GM18511 (cell line): ENCODE measurements around the gene ATP7A.
"Not testable (repeated sequence)": the region's sequence is repeated elsewhere in the genome, so short reads cannot be mapped to it uniquely, and the experiment has no call there.

Experiments used
- ATAC-seq: cut with Tn5 transposase; IDR thresholded peaks from one replicate; pipeline ENCODE4 v1.9.1; 2021; ENCODE audit warnings: mild to moderate bottlenecking, moderate library complexity; ENCODE audit not compliant: unreplicated experiment

Gene ATP7A

DNA sequence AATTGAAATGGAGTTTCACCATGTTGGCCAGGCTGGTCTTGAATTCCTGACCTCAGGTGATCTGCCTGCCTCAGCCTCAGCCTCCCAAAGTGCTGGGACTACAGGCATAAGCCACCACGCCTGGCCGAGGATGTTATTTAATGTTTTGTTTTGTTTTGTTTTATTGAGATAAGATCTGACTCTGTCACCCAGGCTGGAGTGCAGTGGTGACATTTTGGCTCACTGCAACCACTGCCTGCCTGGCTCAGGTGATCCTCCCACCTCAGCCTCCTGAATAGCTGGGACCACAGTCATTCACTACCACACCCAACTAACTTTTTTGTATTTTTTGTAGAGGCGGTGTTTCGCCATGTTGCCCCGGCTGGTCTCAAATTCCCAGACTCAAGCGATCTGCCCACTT, 34.5 kb downstream of the ATP7A start:
- ATAC-seq: not testable (repeated sequence)

- ATAC-seq: no peak
Measured at GRCh38 chrX:77945910-77946545, 35.5 kb downstream of the ATP7A start.

DNA sequence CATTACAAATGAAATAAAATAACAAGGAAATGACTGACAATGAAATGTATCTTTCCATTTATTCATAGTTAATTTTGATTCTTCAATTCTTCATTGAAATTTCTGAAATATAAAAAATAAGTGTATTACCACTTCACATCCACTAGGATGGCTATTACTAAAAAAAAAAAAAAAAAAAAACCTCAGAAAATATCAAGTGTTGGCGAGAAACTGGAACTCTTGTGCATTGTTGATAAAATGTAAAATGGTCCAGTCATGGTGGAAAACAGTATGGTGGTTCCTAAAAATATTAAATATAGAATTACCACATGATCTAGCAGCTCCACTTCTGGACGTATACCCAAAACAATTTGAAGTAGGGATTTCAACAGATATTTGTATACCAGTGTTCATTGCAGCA, 36.1 kb downstream of the ATP7A start:
- ATAC-seq: no peak

GRCh38 chrX:77949840-77950239, 39.3 kb downstream of the ATP7A start:
- ATAC-seq: no peak

DNA sequence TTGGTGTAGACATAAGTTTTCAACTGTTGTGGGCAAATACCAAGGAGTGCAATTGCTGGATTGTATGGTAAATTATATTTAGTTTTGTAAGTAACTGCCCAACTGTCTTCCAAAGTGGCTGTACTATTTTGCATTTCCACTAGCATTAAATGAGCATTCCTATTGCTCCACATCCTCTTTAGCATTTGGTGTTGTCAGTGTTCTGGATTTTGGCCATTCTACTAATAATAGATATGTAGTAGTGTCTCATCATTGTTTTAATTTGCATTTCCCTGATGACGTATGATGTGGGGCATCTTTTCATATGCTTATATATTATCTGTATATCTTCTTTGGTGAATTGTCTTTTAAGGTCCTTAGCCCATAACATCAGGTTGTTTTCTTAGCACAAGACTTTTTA, 41.7 kb downstream of the ATP7A start:
- no peak for ATAC-seq

DNA sequence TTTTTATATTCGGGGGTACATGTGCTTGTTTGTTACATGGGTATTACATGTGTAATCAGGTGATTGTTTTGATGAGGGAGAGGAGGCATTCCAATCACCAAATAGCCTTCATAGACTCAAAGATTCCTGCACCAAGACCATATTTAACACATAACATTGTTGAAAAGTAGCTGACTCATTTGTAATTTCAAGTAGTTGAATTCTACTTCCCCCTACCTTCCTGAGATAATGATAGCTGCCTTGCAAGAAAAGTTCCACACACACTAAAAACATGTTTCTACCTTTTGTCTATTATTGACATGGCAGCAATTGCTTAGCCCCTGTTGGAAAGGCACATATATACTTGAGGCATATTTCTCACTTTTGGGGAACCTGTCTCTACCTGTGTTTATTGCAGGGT, 42.8 kb downstream of the ATP7A start:
- ATAC-seq: no peak

- ATAC-seq: no peak
Measured at GRCh38 chrX:77953708-77954107, 43.2 kb downstream of the ATP7A start.

DNA sequence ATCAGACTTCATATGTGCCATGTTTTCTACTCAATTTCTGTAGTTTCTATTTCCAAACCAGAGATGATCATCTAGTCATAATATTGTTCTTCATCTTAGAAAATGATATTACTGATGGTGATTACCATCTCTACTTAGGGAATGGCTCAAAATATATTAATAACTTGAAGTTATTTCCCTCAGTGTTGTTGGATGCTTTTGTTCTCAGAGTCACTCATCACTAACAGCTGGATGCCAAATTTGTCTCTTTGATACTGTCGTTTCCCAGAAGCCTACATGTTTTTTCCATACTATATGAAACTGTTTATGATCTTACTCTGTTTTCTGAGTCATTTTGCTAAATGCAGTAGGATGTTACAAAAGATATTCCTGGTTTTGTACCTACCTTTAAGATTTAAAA, 50.1 kb downstream of the ATP7A start:
- ATAC-seq: no peak

DNA sequence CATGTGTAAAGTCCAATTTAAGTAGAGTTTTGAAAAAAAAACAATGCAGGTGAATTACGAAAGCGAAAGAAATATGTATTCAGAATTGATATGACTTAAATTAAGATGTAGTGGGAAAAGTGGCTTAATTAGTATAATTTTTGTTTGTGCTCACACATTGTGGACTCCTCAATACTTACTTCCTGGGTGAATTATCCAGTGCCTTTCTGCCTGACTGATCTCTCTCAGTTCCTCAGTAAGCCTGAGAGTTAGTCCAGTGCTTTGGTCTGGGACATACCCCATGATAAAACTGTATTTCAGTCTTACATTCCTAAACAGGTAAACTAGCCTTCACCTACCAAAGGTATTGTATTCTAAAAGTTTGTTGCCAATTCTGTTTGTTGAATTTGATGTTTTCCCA, 50.6 kb downstream of the ATP7A start:
- ATAC-seq: no peak

DNA sequence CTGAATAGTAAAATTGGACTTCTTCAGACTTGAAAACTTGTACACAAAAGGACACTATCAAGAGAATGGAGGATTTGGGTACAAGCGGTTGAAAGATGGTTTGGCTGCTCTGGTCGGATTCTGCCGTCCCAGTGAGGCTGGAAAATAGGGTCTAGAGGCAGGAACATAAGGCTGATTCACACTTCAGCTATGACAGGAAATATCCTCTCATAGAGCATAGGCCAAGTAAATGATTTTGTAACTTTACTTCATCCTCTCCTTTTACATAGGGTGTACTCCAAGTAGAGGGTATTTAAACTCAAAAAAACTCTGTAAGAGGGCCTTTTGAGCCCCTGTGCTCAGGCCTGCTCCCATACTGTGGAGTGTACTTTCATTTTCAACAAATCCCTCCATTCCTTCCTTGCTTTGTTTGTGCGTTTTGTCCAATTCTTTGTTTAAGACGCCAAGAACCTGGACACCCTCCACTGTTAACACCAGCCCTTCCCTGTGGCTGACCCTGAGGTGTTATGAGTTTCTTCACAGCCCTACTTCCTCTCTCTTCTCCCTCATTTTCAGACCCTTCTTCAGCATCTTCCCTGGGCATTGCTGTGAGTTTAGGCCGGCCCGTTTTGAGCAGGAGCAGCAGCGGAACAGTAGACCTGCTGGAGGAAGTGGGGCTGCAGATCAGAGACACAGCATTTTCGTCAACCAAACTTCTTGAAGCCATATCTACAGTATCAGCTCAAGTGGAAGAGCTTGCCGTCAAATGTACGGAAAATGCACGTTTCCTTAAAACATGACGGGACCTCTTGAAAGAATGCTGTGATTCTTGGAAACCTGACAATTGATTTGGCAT, 51.8 kb downstream of the ATP7A start:
- peak; percentile 50 for ATAC-seq

- ATAC-seq: no peak
Measured at GRCh38 chrX:77966361-77966760, 55.9 kb downstream of the ATP7A start.

GRCh38 chrX:77967631-77968030, 57.1 kb downstream of the ATP7A start:
- no peak for ATAC-seq

DNA sequence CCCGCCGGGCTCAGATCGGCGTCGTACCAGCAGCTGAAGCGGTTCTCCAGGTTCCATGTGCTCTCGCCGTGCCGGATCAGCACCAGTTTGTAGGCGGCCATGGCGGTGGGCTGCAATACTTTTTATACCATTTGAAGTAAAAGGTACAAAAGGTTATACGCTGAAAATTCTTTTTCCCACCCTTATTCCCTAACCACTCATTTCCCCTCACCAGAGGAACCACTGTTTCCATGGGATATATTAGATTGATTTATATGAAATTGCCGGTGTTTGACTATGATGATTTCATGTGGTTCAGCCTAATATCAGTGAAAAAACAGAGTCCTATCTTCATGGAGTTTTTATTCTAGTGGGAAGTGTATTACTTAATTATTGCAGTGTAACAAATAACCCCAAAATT, 59.0 kb downstream of the ATP7A start, which contains the start of gene PGAM4:
Gene PGAM4 (minus strand): TSS at position 101 of the 400 bp plus-strand sequence. CDS start 0 bp downstream, at position 101.
- no peak for ATAC-seq

DNA sequence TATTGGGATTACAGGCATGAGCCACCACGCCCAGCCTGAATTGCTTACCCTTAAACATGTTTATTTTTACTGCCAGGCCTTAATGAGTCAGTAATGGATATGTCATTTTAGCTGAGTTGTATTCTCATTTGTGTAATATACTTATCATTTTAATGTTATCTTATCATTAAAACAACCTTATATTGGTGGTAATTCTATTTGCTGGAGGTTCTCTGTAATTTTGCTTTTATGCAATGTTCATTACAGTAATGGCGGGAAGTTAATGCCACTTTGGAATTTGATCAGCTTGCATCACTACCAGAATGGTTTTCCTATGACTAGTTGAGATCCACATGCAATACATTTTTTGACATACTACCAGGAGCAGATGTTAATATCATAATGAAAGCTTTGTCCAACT, 65.3 kb downstream of the ATP7A start:
- ATAC-seq: no peak

GRCh38 chrX:77977095-77977494, 66.6 kb downstream of the ATP7A start:
- no peak for ATAC-seq

- ATAC-seq: no peak
Measured at GRCh38 chrX:77977518-77977917, 67.0 kb downstream of the ATP7A start.

GRCh38 chrX:77979870-77980269, 69.4 kb downstream of the ATP7A start:
- no peak for ATAC-seq

GRCh38 chrX:78011846-78012245, 101.4 kb downstream of the ATP7A start:
- no peak for ATAC-seq

DNA sequence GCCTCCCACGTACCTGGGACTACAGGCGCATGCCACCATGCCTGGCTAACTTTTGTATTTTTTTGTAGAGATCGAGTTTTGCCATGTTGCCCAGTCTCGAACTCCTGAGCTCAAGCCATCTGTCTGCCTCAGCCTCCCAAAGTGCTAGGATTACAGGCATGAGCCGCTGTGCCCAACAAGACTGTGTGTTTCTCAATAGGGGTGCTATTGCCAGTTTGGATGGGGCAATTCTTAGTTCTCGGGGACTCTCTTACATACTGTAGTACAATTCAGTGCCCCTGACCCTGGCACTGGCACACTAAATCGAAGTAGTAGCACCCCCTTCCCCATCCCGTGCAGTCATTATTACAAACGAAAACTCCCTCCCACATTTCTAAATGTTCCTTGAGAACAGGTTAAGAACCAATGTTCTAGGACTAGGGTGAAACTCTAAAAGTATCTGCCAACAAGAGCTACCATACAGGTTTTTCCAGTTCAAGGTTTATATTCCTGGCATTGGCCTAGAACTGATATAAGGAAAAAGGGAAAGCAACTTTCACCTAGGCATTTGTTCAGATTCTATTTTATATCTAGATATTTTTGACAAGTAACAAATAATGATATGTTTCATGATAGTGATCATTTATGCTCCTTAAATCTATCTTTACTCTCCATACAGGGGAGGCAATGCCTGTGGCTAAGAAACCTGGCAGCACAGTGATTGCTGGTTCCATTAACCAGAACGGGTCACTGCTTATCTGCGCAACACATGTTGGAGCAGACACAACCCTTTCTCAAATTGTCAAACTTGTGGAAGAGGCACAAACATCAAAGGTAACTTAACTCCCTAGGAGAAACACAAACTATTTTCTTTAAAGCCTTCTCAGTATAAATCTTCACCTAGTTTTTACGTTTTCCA, 109.3 kb downstream of the ATP7A start:
- ATAC-seq: no peak

DNA sequence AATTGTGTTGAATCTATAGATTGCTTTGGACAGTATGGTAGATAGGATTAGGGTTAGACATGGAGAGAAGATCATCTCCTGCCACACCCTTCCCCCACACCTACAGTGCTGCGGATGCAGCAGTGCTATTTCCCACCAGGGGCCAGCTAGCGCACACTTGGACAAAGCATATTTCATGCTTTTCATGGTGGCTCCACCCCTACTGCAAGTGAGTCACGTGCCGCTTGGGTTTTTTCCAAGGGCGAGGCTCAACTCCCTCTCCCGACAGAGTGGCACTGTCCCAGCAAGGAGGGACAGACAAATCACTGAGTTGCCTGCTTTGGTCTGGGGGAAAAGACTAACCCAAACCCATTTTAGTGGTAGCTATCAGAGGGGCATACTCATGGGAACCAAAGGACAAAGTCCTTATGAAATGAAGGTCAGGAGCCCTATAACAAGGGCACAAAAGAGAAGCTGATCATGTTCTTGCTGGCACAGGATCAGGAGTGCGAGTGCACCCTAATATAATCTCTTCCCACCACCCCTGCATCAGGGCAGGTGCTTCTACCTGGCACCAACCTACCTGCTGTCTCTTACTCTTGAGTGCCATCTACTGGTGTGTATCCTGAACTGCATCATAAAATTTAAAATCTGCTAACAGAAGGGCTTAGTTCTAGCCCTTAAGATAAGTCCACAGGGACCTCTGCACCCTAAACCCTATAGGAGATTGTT, 114.0 kb downstream of the ATP7A start:
- ATAC-seq: no peak

GRCh38 chrX:78027798-78028197, 117.3 kb downstream of the ATP7A start:
- ATAC-seq: no peak
